HG03565 (cell line): Measurements from ENCODE around the gene KIRREL3.

Experiments
- ATAC-seq: cut with Tn5 transposase; IDR thresholded peaks from one replicate; pipeline ENCODE4 v1.9.1; 2021; ENCODE audit warnings: mild to moderate bottlenecking, moderate library complexity; ENCODE audit not compliant: unreplicated experiment

KIRREL3 gene

GRCh38 chr11:126460417-126461095 lies 540.0 kb downstream of the KIRREL3 start:
- no peak for ATAC-seq

DNA sequence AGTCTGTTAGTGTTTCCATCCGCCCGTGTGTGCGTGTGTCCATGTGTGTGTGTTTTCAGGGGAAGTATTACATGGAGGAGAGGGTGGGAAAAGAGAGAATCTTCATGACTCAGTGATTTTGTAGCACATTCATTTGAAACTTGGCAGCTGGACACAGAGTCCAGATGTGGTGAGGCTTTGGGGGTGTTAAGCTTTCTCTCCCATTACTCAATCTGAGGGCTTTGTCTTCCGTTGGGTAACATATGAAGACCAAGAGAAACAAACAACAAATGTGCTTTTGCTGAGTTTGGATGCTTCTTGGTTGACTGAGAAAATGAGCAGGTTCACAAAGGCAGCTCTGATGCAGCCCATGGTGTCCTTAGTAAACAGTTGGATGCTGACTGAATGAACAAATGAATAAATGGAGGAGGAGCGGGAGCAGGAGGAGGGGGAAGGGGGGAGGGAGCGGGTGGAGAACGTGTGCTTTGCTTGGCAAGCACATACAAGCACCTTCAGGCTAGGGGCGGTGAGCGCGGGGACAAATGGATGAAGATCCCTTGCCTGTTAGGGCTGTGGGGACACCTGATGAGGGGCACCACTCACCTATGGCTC lies 540.8 kb downstream of the KIRREL3 start:
- ATAC-seq = no peak

DNA sequence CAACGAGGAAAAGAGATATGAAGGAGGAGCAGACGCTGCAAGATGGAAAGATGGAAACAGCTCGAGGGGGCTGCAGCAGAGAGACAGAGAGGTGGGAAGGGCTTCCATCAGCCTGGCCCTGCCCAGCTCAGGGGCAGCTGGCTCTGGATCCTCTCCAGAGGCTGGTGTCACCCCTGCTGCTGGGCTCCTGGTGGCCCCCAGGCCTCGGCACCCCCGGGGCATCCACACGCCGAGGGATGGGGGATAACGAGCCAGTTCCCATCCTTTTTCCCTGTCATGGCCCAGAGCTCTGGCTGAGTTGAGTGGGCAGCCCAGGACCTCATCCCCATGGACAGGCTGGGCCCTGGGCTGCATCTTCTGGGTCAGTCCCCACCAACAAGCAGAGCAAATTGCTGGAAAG lies 542.8 kb downstream of the KIRREL3 start:
- no peak for ATAC-seq

- no peak for ATAC-seq
These were observed 543.6 kb downstream of the KIRREL3 start for GRCh38 chr11:126456783-126457542.

DNA sequence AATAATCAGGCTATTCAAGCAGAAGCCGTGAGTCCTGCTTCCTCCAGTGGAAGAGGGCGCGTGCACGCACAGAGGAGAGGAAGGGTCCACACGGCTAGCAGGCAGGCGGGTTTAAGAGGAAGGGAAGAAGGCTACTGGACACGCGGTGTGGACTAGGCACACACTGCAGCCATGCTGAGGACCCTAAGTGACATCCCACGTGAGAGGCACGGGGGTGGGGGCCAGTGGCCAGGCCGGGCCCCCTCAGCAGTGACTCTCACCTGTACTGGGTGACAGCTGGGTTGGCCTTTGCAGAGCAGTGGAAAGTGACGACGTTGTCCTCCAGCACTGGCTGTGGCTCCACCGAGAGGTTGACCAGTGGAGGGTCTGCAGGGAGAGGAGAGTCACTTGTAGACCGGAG lies 544.5 kb downstream of the KIRREL3 start:
- ATAC-seq = no peak

DNA sequence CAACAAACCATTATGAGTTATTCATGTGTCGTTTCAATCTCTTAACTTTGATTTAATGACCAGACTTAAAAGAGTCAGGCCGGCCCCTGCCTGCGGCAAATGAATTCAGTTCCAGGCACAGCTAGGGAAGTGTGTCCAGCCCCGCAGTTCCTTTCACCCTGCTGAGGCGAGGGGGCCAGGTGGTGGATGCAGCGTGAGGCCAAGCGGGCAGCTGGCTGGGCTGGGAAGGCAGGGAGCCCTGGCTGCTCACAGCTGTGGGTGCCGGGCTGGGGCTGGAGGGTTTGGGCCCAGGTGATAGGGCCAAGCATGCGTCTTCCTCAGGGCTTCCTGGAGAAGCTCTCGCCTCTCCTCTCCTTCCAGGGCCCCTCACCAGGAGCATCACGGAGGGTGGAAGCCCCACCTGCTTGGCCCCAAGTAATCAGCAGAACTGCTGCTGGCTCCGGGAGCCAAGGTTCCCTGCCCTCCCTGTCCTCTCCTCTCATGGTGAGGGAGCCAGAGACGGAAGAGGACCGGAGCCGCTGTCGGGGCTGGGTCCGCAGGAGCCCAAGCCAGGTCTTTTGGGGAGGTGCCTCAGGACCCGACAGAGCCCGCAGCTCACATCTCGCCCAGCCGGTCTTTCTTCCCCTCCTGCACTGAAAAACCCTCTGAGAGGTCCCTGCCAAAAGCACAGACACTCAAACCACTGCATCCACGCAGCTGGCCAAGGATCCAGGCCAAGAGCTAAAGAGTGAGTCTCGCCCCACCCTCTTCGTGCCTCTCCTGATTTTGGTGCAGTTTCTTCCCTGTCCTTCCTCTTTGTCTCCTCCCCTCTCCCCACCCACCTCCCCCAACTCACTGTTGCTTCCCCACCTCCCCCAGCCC lies 548.1 kb downstream of the KIRREL3 start:
- no peak for ATAC-seq

DNA sequence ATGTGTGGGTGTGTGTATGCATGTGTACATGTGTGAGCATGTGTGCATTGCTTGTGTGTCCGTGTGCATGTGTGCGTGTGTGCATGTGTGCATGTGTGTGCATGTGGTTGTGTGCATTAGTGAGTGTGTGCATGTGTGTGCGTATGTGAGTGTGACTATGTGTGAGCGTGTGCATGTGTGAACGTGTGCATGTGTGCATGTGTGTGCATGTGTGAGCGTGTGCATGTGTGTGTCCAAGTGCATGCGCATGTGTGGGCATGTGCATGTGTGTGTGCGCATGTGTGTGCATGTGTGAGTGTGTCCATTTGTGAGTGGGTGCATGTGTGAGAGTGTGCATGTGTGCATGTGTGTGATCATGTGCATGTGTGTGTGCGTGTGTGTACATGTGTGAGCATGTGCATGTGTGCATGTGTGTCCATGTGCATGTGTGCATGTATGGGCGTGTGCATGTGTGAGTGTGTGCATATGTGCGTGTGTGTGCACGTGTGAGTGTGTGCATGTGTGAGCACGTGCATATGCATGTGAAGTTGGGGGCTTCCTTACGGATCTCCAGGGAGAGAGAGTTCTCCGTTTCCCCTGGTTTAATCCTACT lies 549.3 kb downstream of the KIRREL3 start:
- ATAC-seq = no peak

DNA sequence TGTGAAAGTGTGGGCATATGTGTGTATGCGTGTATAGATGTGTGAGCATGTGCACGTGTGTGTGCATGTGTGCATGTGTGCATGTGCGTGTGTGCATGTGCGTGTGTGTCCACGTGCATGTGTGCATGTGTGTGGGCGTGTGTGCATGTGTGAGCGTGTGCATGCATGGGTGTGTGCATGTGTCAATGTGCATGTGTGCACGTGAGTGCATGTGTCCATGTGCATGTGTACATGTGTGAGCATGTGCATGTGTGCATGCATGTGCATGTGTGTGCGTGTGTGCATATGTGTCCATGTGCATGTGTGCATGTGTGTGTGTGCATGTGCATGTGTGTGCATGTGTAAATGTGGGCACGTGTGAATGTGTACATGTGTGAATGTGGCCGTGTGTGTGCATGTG lies 549.8 kb downstream of the KIRREL3 start:
- ATAC-seq = no peak

DNA sequence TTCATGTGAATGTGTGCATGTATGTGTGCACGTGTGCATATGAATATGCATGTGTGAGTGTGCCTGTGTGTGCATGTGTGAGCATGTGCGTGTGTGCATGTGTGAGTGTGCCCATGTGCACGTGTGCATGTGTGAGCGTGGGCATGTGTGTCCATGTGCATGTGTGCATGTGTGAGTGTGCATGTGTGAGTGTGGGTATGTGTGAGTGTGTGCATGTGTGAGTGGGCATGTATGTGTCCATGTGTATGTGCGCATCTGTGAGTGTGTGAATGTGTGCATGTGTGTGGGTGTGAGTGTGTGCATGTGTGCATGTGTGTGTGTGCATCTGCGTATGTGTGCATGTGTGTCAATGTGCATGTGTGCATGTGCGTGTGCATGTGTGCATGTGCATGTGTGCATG lies 550.4 kb downstream of the KIRREL3 start:
- ATAC-seq = no peak

DNA sequence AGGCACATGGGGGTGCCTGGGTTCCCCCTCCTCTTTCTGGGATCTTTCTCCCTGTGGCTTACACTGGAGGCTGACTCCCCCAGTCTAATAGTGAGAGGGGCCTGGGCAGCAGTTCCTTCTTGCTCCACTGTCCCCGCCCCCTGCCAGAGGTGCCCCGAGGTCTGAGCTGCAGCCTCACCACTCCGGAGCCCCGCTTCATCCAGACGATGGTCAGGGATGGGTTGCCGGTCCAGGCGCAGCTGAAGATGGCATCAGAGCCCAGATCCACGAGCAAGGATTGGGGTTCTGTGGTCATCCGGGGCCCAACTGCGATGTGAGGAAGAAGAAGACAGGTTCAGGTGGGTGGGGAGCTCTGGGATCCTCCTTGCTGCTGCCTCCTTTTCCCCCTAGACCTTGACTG lies 554.0 kb downstream of the KIRREL3 start:
- ATAC-seq = no peak

DNA sequence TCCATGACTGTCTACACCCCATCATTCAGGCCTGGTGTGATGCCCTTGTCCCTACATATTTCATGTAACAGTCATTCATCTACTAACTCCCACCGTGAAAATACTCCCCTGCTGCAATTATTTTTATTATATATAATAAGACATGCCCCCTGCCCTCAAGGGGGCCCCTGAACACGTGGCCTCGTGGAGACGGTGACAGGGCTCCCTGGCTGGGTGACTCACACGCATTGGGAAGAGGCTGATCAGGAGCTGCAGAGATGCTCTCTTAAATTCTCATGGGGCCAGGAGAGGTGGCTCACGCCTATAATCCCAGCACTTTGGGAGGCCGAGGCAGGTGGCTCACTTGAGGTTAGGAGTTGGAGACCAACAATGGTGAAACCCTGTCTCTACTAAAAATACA lies 556.5 kb downstream of the KIRREL3 start:
- ATAC-seq = no peak

GRCh38 chr11:126443120-126443519 lies 557.5 kb downstream of the KIRREL3 start:
- no peak for ATAC-seq

DNA sequence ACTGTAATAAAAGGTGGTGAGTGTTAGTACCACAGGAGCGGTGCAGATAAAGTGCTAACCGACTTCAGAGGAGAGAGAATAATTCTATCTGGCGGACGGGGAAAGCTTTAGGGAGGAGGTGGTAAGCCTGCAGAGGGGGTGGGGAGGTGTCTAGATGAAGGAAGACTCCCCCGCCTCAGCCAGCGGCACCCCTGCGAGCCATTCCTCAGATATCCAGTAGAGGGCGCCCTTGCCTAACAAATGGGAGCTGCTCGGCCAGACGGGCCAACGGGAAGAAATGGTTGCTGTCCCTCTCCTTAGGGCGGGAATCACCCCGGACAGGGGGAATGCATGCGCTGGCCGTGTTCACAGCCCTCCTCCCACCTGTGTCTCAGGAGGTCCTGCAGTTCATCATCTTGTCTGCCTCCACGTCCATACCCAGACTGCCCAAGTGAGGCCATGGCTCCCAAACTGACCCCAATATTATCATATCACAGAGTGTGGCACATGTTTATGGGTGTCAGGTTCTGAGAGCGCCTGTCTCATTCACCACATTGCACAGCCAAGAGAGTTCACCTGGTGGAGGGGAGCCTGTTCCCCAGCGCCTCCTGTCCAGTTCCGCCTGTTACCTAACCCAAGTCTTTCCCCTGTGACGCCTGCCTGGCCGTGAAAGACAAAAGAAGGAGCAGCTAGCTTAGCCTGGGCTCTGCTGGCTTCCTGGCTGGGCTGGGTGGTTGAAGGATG lies 559.6 kb downstream of the KIRREL3 start:
- no peak for ATAC-seq

DNA sequence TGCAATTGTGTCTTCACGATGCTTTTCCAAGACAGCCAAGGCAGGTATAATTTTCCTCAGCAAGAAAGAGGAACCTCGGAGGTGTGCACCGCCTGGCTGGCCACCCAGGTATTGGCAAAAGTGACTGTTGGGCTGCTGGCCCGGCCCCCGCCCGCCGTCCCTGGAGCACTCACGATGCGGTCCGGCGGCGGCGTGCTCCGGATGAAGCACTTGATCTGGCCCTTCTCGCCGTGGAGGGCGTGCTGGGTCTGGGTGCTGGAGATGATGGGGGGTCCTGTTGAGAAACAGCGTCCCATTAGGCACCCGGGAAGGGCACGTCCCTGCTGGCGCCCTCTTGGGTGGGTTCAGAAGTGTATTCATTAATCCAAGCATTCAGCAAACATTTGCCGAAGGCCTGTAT lies 560.3 kb downstream of the KIRREL3 start:
- ATAC-seq = no peak

GRCh38 chr11:126438691-126439090 lies 561.9 kb downstream of the KIRREL3 start:
- ATAC-seq = no peak

DNA sequence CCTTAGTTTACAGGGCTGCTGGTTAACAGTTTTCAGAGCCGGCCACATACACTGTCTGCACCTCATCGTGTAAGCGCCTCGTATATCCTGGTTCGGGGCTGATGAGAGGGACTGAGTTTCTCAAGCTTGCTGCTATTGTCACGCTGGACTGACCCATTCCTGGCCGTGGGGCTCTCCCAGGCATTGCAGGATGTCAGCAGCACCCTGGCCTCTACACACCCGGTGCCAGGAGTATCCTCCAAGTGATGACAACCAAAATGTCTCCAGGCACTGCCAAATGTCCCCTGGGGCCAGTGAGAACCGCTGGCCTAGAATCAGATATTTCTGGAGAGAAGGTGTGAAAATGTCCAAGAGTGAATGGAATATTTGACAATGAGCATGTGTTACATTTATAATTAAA lies 562.3 kb downstream of the KIRREL3 start:
- ATAC-seq = no peak

- ATAC-seq = no peak
These were observed 562.8 kb downstream of the KIRREL3 start for GRCh38 chr11:126437731-126438130.

- no peak for ATAC-seq
These were observed 564.3 kb downstream of the KIRREL3 start for GRCh38 chr11:126436209-126436755.

DNA sequence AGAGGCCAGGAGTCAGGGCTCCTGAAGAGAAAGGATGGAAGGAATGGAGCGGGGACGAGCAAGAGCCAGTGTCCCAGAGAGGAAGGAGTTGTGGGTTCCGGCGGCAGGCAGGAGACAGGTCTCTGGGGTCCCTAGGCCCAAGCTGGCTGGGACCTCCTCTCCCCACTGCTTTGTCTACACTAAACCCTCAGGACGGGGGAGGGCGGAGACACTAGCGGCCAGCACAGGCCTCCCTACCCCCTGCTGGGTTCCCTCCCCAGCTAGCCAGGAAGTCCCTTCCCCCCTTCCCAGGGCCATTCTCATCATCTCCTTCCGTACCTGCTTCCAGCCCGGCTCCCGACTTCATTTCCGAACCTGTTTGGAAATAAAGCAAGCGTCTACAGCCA lies 565.6 kb downstream of the KIRREL3 start:
- no peak for ATAC-seq
